GM10847 (cell line): ENCODE measurements around the gene FZR1.

Source experiments
- POLR2A ChIP-seq: IDR thresholded peaks from 2 replicates; pipeline ENCODE4 v1.6.1; 2011; ENCODE audit not compliant: insufficient read length; ENCODE audit errors: extremely low read depth

Gene FZR1

DNA sequence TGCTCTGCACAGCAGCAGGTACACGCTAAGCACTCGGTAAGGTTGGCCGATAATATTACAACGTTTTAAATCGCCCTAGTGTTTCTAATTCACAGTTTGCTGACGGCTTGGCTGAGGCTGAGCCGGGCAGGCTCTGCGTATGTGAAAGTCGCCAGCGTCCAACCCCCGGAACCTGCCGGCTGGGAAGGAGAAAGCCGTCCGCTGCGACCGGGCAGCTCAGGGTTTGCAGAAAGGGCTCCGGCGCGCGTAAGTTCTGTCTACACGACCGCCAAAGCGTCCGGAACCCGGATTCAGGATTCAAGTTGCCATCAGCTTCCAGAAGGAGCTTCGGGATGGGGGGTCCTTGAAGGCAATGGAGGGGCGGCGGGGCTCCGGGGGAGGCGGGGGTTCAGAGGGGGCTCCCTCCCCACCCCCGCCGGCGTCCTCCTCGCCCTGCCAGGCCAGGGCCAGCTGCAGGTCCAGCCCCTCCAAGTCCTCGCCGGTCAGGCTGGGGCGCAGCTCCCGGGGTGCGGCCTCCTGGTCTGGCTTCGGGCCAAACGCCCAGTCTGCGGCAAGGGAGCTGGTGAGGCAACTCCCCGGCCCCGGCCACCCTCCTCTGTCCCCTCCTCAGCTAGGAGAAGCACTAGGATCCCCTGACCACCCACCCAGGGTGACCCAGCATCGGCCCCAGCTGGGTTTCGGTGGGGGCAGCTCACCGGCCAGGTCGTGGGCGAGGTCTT lies 23.4 kb upstream of the FZR1 start:
- TF ChIP-seq POLR2A: no peak

DNA sequence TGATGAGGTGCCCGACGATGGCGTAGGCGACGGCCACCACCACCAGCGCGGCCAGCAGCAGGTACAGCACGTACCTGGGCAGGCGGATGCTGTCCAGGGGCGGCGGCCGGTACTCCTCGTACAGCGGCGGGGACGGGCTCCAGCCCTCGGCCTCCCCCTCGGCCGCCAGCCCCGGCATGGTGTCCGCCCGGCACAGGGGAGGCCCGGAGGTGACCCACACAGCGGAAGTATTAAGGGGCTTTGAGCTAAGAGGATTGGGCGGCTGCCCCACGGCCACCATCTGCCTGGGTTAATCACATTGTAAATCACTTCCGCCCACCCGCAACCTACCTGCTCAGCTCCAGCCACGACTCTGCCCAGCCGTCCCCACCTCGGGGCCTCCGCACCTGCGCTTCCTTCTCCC lies 22.9 kb upstream of the FZR1 start, which contains the start of gene SMIM44:
SMIM44 (minus strand) TSS at position 216 of the 403 bp plus-strand sequence; CDS start at position 178, 38 bp downstream.
- TF ChIP-seq POLR2A: no peak

DNA sequence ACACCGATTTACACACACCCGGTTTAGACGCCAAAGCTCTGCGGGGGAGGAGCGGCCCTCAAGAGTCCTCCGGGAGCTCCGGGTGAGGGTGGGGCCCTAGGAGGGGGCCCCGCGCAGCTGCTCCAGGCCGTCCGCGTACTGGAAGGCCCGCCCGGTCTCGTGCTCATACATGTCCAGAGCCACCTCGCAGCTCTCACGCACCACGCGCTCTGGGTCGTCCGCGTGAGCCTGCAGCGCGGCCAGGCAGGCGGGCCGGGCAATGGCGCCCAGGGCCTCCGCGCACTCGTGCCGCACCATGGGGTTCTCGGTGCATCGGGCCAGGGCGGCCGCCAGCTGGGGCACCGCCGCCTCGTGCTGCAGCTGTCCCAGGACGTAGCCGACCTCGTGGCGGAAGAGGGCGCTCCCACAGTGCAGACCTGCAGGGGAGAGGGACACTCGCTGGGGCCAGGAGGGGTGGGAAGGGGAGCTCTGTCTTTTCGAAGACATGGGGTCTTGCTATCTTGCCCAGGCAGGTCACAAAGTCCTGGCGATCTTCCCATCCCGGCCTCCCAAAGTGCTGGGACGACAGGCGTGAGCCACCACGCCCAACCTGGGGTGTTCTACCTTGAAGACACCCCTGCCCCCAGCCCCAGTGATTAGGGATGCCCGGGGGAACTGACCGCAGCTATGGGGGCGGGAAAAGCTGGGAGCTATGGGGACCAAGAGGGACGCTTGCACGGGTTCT lies 14.6 kb upstream of the FZR1 start:
- no peak for TF ChIP-seq POLR2A

DNA sequence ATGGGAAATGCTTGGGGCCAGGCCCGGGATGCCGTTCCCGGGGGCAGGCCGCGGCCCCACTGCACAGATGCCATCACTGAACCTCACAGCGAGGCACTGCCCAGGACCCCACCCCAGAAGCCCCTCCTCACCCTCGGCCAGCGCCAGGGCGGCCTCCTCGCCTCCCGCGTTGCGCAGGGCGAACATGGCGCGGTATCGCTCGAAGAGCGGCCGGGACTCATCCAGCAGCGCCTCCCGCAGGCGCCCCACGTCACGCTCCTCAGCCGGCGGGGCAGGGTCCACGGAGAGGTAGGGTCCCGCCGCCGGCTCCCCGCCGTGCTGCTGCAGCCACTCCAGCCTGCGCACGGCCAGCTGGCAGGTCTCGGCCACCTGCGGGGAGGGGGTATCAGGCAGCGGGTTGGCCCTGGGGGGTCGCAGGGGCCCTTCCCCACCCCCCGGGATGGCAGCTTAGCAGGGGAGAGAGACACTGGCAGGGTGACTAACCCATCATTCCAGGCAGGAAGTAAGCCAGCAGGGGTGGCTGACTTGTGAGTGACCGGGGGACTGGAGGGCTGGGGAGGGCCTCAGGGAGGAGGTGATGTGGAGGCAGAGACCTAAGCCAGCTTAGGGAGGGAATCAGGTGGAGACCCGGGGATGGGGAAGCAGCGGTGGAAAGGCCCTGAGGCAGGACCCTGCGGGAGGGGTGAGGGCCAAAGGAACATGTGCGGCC lies 13.8 kb upstream of the FZR1 start:
- no peak for TF ChIP-seq POLR2A

DNA sequence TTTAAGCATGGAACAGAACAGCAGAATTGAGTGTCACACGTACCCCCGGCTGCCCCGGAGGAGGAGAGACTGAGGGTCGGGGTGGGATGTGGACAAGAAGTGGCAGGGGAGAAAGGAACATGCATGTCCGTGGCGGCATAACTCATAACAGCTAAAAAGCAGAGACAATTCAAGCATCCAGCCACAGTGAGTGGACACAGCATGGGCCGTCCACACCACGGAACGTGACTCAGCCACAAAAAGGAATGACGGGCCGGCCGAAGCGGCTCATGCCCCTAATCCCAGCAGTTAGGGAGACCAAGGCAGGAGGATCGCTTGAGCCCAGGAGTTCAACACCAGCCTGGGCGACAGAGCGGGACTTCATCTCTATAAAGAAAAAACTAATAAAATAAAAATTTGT lies 13.2 kb upstream of the FZR1 start:
- TF ChIP-seq POLR2A: no peak

DNA sequence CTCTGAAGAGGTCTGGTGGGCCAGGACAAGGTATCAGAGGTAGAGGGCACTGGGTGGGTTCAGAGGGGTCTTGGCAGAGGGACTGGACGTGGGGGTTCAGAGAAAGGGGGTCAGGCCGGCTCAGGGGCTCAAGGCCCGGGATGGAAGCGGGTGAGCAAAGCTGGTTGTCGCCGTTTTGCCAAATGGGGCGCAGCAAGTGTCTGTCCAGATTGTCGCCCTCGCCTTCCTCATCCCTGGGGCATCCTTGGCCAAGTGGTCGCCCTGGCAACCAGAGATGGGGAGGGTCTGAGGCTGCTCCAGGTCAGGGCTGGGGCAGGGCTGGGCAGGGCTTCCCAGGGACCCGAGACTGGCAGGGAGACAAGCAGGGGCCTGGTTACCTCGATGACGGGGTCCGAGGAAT lies 12.5 kb upstream of the FZR1 start:
- TF ChIP-seq POLR2A: no peak

DNA sequence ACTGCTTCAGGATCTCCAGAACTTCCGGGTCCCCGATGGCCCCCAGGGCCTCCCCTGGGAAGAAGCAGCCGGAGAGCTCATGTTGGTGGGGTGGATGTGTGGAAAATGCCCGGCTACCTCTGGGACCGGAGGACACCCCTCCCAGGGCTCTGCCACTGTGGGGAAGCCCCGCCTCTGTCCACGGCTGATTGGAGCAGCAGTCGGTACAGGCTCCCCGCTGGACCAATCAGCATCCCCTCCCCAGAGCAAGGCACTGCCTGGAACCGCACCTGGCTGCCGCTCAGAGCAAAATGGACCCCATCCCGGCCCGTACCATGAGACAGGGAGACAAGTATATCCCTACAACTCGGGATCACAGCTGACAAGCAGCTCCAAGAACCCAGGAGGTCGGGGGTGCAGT lies 12.1 kb upstream of the FZR1 start:
- TF ChIP-seq POLR2A: no peak

DNA sequence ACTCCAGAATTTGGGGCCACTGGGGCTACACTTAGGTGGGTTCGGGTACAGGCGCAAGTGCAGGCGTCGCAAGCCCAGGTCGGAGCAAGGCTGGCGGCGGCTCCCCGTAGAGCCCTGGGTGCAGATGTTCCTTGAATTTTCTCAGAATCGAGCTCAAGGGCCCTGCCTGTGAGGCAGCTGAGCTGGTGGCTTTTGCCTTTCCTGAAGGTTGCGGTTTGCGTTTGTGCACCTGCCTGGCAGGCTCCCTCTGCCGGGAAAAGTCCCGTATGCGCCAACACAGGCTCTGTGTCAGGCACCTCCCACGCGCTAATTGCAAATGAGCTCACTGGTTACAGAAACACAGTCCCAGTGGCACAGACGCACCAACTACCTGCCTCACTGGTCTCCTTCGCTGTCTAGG lies 11.6 kb upstream of the FZR1 start:
- TF ChIP-seq POLR2A: no peak

DNA sequence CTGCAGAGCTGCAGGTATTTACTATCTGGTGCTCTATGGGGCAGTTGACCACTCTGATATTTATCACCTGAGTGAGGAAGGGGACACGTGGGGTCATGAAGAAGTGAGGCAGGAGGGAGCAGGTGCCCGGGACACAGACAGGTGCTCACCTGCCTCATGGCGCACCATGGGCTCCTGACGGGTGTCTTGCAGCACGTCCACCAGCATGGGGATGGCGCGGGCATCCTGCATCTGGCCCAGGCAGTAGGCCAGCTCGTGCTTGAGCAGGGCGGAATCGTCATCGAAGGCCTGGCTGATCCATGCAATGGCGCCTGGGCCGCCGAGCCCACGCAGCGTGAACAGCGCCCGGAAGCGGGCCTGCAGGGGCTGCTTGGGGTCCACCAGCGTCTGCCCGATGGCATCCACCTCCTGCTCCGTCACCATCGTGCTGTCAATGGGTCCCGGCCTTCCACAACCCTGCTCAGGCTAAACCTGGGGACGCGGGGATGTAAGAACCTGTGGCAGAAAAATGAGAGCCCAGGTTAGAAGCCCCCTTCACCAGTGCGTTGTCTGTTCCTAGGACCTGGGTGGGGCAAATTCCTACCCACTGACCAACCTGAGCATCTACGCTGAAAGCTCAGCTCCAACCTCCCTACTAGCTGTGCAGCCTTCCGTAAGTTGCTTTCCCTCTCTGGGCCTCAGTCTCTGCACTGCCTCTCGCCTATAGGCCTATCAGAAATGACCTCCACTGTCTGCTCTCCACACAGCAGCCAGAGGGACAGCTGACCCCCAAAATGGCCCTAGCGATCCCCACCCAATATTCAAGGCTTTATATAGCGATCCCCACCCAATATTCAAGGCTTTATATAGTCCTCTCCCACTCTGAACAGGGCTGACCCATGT lies 9.5 kb upstream of the FZR1 start:
- no peak for TF ChIP-seq POLR2A

DNA sequence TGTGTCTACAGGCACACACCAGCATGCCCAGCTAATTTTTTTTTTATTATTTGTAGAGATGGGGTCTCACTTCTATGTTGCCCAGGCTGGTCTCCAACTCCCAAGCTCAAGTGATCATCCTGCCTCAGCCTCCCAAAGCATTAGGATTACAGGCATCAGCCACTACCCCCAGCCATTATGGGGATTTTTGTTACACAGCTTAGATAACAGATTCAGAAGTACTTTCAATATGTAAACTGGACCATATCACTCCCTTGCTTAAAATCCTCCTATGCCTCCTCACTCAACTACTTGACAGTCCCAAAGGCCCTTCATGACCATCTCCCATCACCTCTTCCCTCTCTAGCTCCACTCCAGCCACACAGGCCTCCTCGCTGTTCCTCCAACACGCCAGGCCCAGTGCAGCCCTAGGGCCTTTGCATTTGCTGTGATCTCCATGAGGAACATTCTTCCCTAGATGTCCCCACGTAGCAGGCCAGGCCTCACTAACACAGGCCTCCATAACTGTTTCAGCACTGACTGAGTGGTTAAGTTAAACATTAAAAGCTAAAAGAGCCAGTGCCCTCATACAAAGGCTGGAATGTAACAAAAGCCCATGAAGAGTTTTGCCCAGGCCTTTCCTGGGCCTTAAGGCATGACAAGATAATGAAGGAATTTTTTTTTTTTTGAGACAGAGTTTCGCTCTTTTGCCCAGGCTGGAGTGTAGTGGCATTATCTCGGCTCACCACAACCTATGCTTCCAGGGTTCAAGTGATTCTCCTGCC lies 8.2 kb upstream of the FZR1 start:
- TF ChIP-seq POLR2A: no peak

DNA sequence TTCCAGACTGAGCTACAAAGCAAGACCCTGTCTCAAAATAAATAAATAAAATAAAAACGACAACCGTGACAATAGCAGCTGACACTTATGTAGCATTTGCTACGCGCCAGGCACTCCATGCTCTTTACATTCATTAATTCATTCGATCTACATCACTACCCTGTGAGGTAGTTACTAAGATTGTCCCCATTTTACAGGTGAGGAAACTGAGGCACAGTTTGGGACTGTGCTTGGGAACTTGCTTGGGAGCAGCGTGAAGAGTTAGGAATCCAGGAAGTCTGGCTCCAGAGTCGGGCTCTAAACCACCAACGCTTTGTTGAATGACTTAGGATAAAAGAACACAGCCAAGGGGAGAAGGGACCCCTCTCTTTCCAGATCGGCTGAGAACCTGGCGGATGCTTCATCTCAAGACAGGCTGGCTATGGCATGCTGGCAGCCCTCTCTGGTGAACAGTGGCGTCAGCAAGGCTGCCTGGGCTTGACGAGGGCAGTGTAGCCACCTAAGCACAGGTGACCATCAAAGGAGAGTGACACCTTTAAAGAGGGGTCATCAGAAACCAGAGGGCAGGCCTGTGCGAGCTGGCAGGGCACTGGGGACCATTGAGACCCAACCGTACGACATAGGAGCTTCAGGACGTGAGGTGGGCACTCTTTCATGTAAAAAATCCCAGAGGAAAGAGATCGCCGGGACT lies 6.2 kb upstream of the FZR1 start:
- TF ChIP-seq POLR2A: no peak

DNA sequence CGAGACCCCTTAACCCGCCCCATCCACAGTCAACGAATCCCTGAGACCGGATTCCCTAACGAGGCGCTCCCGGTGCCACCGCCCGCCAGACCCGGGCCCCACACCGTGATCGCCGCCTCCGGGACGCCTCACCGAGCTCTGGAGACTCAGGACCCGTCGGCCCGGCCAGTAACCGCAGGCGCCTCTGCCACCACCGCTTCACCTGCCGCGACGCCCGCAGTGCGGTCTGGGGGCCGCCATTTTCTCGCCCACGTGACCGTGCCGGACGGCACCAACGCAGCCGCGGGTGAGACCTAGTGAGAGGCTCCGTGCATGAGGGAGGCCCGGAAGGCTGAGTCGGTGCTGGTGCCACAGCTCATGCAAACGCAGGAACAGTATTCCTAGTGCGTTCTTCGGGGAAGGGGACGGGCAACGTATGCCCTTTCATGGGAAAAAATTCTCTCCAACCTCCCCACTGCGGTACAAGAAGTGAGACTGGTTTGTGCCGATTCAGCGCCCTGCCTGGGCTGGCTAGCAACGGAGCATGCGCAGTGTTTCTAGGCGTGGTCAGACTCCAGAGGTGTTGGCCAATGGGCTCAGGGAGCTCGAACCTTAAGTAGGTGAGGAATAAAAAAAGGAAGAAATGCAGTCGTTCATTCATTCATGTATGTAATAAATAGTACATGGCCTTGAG lies 5.5 kb upstream of the FZR1 start, which contains the start of gene DOHH:
DOHH (minus strand) TSS at position 246 of the 673 bp plus-strand sequence. CDS start 3,860 bp downstream, outside the sequence.
- TF ChIP-seq POLR2A: peak; percentile 84

DNA sequence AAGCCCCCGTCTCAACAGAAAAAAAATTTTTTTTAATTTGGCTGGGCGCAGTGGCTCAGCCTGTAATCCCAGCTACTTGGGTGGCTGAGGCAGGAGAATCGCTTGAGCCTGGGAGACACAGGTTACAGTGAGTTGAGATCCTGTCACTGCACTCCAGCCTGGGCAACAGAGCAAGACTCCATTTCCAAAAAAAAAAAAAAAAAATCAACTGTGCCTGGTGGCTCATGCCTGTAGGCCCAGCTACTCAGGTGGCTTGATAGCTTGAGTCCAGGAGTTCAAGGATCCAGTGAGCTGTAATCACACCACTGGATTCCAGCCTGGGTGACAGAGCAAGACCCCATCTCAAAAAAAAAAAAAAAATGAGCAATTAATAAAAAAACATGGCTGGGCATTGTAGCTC lies 4.3 kb upstream of the FZR1 start:
- no peak for TF ChIP-seq POLR2A
